Measurements from ENCODE around the gene CDH4.

GRCh38 chr20:61762167-61762710 is 510.2 kb downstream of the CDH4 start:
- no peak for TF ChIP-seq CTCF (conservative IDR thresholded peaks at IDR 0.05)
- no peak for TF ChIP-seq ZFX (IDR thresholded peaks at IDR 0.05)

Measured in C4-2B (cell line).